22Rv1 (cell line): ENCODE data around the gene PAPPA.

Experiments
- H3K27ac ChIP-seq: fragments of 450-650 bp; 2 replicates; pipeline ENCODE4 v1.5.1; 2017
- ZFX ChIP-seq: fragments of 450-650 bp; IDR thresholded peaks from 2 replicates; pipeline ENCODE4 v1.6.1; 2017; ENCODE audit warnings: antibody characterized with exemption, borderline replicate concordance
- TF ChIP-seq, protein P1 (sequence below): fragments of 450-650 bp; IDR thresholded peaks from 2 replicates; pipeline ENCODE4 v1.5.1; 2017; ENCODE audit warnings: mild to moderate bottlenecking

PAPPA gene

DNA sequence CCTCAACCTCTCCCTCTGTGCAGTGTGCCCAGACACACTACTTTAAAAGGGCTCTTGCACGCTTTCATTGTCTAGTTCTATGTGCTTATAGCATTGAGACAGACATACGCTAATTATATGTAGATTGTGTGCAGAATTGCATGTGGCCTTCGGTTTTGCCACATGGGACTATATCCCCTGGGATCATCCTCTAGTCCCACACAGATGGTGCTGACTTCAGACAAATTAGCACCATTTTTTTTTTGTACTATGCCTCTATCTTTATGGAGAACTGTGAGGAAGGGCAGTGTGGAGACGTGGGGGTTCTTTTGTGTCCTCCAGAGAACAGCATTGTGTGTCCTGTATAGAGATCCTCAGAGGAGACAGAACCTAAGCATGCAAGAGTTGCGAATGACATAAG, 29.3 kb downstream of the PAPPA start:
- TF ChIP-seq, protein P1, sequence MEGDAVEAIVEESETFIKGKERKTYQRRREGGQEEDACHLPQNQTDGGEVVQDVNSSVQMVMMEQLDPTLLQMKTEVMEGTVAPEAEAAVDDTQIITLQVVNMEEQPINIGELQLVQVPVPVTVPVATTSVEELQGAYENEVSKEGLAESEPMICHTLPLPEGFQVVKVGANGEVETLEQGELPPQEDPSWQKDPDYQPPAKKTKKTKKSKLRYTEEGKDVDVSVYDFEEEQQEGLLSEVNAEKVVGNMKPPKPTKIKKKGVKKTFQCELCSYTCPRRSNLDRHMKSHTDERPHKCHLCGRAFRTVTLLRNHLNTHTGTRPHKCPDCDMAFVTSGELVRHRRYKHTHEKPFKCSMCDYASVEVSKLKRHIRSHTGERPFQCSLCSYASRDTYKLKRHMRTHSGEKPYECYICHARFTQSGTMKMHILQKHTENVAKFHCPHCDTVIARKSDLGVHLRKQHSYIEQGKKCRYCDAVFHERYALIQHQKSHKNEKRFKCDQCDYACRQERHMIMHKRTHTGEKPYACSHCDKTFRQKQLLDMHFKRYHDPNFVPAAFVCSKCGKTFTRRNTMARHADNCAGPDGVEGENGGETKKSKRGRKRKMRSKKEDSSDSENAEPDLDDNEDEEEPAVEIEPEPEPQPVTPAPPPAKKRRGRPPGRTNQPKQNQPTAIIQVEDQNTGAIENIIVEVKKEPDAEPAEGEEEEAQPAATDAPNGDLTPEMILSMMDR, result no peak
- no peak for TF ChIP-seq ZFX

DNA sequence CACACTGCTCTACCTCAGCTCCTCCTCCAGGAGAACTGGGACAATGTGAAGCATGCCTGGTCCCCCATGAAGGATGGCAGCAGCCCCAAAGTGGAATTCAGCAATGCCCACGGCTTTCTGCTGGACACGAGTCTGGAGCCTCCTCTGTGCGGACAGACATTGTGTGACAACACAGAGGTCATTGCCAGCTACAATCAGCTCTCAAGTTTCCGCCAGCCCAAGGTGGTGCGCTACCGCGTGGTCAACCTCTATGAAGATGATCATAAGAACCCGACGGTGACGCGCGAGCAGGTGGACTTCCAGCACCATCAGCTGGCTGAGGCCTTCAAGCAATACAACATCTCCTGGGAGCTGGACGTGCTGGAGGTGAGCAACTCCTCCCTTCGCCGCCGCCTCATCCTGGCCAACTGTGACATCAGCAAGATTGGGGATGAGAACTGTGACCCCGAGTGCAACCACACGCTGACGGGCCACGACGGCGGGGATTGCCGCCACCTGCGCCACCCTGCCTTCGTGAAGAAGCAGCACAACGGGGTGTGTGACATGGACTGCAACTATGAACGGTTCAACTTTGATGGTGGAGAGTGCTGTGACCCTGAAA, 34.1 kb downstream of the PAPPA start:
- TF ChIP-seq ZFX, result no peak
- TF ChIP-seq, protein P1, result no peak
- no peak overlapping the region for H3K27ac ChIP-seq

More for the DNA sequence above, 29.3 kb downstream of the PAPPA start:
- H3K27ac ChIP-seq, result no peak overlapping the region

DNA sequence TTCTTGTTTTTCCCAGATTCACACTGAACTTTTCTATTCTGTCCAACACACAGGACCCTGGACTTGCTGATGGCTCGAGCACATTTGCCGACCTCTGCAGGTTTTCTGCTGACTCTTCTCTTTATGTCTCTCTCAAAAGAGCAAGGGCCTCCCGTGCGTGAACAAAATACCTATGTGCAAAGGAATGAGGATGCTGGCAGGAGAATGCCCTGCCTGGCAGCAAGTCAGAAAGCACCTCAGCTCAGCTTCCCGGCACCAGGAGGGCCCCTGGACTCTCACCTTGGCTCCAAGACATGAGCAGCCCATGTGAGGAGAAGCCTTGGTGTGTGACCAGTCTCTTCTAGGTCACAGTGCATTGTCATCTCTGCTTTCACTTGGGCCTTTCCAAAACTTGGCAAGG, 36.1 kb downstream of the PAPPA start:
- H3K27ac ChIP-seq, result no peak overlapping the region
- TF ChIP-seq ZFX, result no peak
- TF ChIP-seq, protein P1, result no peak

GRCh38 chr9:116190637-116191396, 37.2 kb downstream of the PAPPA start:
- H3K27ac ChIP-seq, result no peak overlapping the region

GRCh38 chr9:116191576-116192415, 38.2 kb downstream of the PAPPA start:
- TF ChIP-seq ZFX, result no peak
- TF ChIP-seq, protein P1, result no peak
- no peak overlapping the region for H3K27ac ChIP-seq

More at GRCh38 chr9:116190637-116191396, 37.2 kb downstream of the PAPPA start:
- no peak for TF ChIP-seq ZFX
- TF ChIP-seq, protein P1, result no peak

GRCh38 chr9:116193636-116194035, 40.0 kb downstream of the PAPPA start:
- TF ChIP-seq ZFX, result no peak
- TF ChIP-seq, protein P1, result no peak
- H3K27ac ChIP-seq, result no peak overlapping the region

GRCh38 chr9:116196806-116197205, 43.2 kb downstream of the PAPPA start:
- TF ChIP-seq ZFX, result no peak
- TF ChIP-seq, protein P1, result no peak
- H3K27ac ChIP-seq, result no peak overlapping the region
